IMR-90 (cell line): Measurements from ENCODE around the gene MTIF2. TPM values are rescaled to one million over a fixed set of nuclear protein-coding genes. Genes with fewer than 3 reads are reported as not detected.

Experiments
- ATAC-seq: fragments of 200-7000 bp; cut with Tn5 transposase; 2 replicates; pipeline ENCODE4 v1.9.1; 2020; ENCODE audit warnings: low read depth, mild to moderate bottlenecking, moderate library complexity
- BruUV-seq: library from RNA; stranded (reverse); fragments of 400-500 nt; replicated peaks from 2 replicates; lab custom pipeline; 2021; lab: Mats Ljungman, UMichigan
- CTCF ChIA-PET: fragments of 300-600 bp; formaldehyde crosslinking; extraction: SDS; loops from one replicate; lab custom pipeline; 2021; ENCODE audit warnings: antibody characterized with exemption; lab: Yijun Ruan, JAX
- POLR2A ChIA-PET: fragments of 300-600 bp; sonication (Branson Sonifier 250); formaldehyde crosslinking; loops from one replicate; lab custom pipeline; 2022; ENCODE audit warnings: antibody characterized with exemption; ENCODE audit not compliant: unreplicated experiment; lab: Charles Lee
- DNase-seq: peaks from one replicate; pipeline ENCODE4 v3.0.0; 2013
- H2AFZ ChIP-seq: replicated peaks from 2 replicates; pipeline ENCODE3; 2013; ENCODE audit warnings: low read length, mild to moderate bottlenecking; ENCODE audit not compliant: poor library complexity
- H2AK5ac ChIP-seq: 2 replicates; pipeline ENCODE4 v1.6.1; 2013; ENCODE audit warnings: low read depth, low read length, inconsistent platforms
- H2AK9ac ChIP-seq: replicated peaks from 2 replicates; pipeline ENCODE3; 2013; ENCODE audit warnings: mild to moderate bottlenecking, low read depth, low read length, moderate library complexity; ENCODE audit not compliant: poor library complexity
- H2BK120ac ChIP-seq: 2 replicates; pipeline ENCODE4 v1.6.1; 2013; ENCODE audit warnings: low read depth, low read length, inconsistent platforms
- H2BK15ac ChIP-seq: 3 replicates; pipeline ENCODE4 v1.6.1; 2013; ENCODE audit warnings: low read depth, low read length, inconsistent platforms
- H2BK20ac ChIP-seq: 2 replicates; pipeline ENCODE4 v1.6.1; 2013; ENCODE audit warnings: low read depth, mild to moderate bottlenecking, inconsistent platforms, low read length, moderate library complexity
- H2BK5ac ChIP-seq: 2 replicates; pipeline ENCODE4 v1.6.1; 2013; ENCODE audit warnings: mild to moderate bottlenecking, low read depth, low read length, inconsistent platforms; ENCODE audit not compliant: poor library complexity, severe bottlenecking
- H3K14ac ChIP-seq: replicated peaks from 2 replicates; pipeline ENCODE4 v1.6.1; 2013; ENCODE audit warnings: low read depth, low read length, inconsistent platforms
- H3K18ac ChIP-seq: 2 replicates; pipeline ENCODE4 v1.6.1; 2013; ENCODE audit warnings: low read depth, low read length, control low read depth
- H3K23ac ChIP-seq: 2 replicates; pipeline ENCODE4 v1.6.1; 2013; ENCODE audit warnings: low read depth, low read length, inconsistent platforms
- H3K27ac ChIP-seq: 2 replicates; pipeline ENCODE4 v1.5.1; 2013; ENCODE audit warnings: mild to moderate bottlenecking, control low read depth, low read length; ENCODE audit not compliant: insufficient read depth
- H3K27me3 ChIP-seq: 2 replicates; pipeline ENCODE4 v1.6.1; 2013; ENCODE audit warnings: low read length; ENCODE audit not compliant: control insufficient read depth, insufficient read depth
- H3K36me3 ChIP-seq: 2 replicates; pipeline ENCODE4 v1.6.1; 2013; ENCODE audit warnings: low read length, mixed read lengths; ENCODE audit not compliant: control insufficient read depth, insufficient read depth
- H3K4ac ChIP-seq: 2 replicates; pipeline ENCODE4 v1.6.1; 2013; ENCODE audit warnings: low read depth, low read length, inconsistent platforms
- H3K4me1 ChIP-seq: 2 replicates; pipeline ENCODE4 v1.6.1; 2013; ENCODE audit warnings: low read length, mixed read lengths; ENCODE audit not compliant: control insufficient read depth, insufficient read depth
- H3K4me2 ChIP-seq: 2 replicates; pipeline ENCODE4 v1.6.1; 2013; ENCODE audit warnings: low read depth, mild to moderate bottlenecking, control low read depth, low read length, moderate library complexity
- H3K4me3 ChIP-seq: 2 replicates; pipeline ENCODE4 v1.5.1; 2013; ENCODE audit warnings: low read depth, mild to moderate bottlenecking, control low read depth, low read length, moderate library complexity; ENCODE audit not compliant: insufficient read depth
- H3K56ac ChIP-seq: 2 replicates; pipeline ENCODE4 v1.6.1; 2013; ENCODE audit warnings: low read length, inconsistent platforms; ENCODE audit not compliant: insufficient read depth; ENCODE audit errors: extremely low read depth
- H3K79me1 ChIP-seq, 2 experiments: 2 replicates each; pipeline ENCODE4 v1.6.1; 2013; ENCODE audit warnings: low read length in 2 of 2, inconsistent platforms in 1 of 2, low read depth in 1 of 2
- H3K9ac ChIP-seq: 2 replicates; pipeline ENCODE4 v1.6.1; 2013; ENCODE audit warnings: low read depth, low read length, control low read depth
- H3K9me1 ChIP-seq: 2 replicates; pipeline ENCODE4 v1.6.1; 2013; ENCODE audit warnings: low read length, inconsistent platforms; ENCODE audit not compliant: insufficient read depth
- H3K9me3 ChIP-seq: 2 replicates; pipeline ENCODE4 v1.6.1; 2013; ENCODE audit warnings: low read length; ENCODE audit not compliant: control insufficient read depth, insufficient read depth
- H4K20me1 ChIP-seq: 2 replicates; pipeline ENCODE4 v1.6.1; 2013; ENCODE audit warnings: low read length, inconsistent platforms; ENCODE audit not compliant: insufficient read depth
- H4K5ac ChIP-seq: 2 replicates; pipeline ENCODE4 v1.6.1; 2013; ENCODE audit warnings: mild to moderate bottlenecking, low read depth, low read length, control low read depth
- H4K8ac ChIP-seq, 2 experiments: 2 replicates each; pipeline ENCODE4 v1.6.1; 2013; ENCODE audit warnings: low read depth in 2 of 2, low read length in 2 of 2, control low read depth in 1 of 2, inconsistent platforms in 1 of 2
- H4K91ac ChIP-seq: 2 replicates; pipeline ENCODE4 v1.6.1; 2013; ENCODE audit warnings: low read depth, low read length, inconsistent platforms; ENCODE audit not compliant: insufficient read depth
- BHLHE40 ChIP-seq: fragments of 150-350 bp; IDR thresholded peaks from 2 replicates; pipeline ENCODE4 v1.6.1; 2016; ENCODE audit warnings: mild to moderate bottlenecking, low read depth, low read length
- CEBPB ChIP-seq: IDR thresholded peaks from 2 replicates; pipeline ENCODE4 v1.6.1; 2012; ENCODE audit warnings: low read depth, low read length, improper control_type of control experiment
- CHD1 ChIP-seq: IDR thresholded peaks from 2 replicates; pipeline ENCODE4 v1.6.1; 2012; ENCODE audit warnings: low read depth, low read length, improper control_type of control experiment
- ELK1 ChIP-seq: fragments of 150-350 bp; IDR thresholded peaks from 2 replicates; pipeline ENCODE4 v1.6.1; 2016; ENCODE audit warnings: low read depth, mild to moderate bottlenecking, low read length, moderate library complexity, borderline replicate concordance
- FOS ChIP-seq: fragments of 150-350 bp; IDR thresholded peaks from 2 replicates; pipeline ENCODE4 v1.6.1; 2016; ENCODE audit warnings: low read depth, low read length
- MAFK ChIP-seq: IDR thresholded peaks from 2 replicates; pipeline ENCODE4 v1.6.1; 2012; ENCODE audit warnings: low read depth, low read length, improper control_type of control experiment
- MAZ ChIP-seq: IDR thresholded peaks from 2 replicates; pipeline ENCODE4 v1.6.1; 2012; ENCODE audit warnings: low read depth, mild to moderate bottlenecking, low read length, improper control_type of control experiment, moderate library complexity, borderline replicate concordance
- MXI1 ChIP-seq: IDR thresholded peaks from 2 replicates; pipeline ENCODE4 v1.6.1; 2012; ENCODE audit warnings: low read depth, mild to moderate bottlenecking, low read length, moderate library complexity, borderline replicate concordance
- NFE2L2 ChIP-seq: fragments of 150-350 bp; IDR thresholded peaks from 2 replicates; pipeline ENCODE4 v1.6.1; 2016; ENCODE audit warnings: low read depth, mild to moderate bottlenecking, low read length
- POLR2A ChIP-seq: IDR thresholded peaks from 2 replicates; pipeline ENCODE4 v1.6.1; 2012; ENCODE audit warnings: mild to moderate bottlenecking, low read depth, low read length
- RAD21 ChIP-seq: IDR thresholded peaks from 2 replicates; pipeline ENCODE4 v1.6.1; 2012; ENCODE audit warnings: low read length, improper control_type of control experiment
- RCOR1 ChIP-seq: IDR thresholded peaks from 2 replicates; pipeline ENCODE4 v1.6.1; 2012; ENCODE audit warnings: mild to moderate bottlenecking, low read length, improper control_type of control experiment; ENCODE audit not compliant: insufficient replicate concordance
- RFX5 ChIP-seq: IDR thresholded peaks from 2 replicates; pipeline ENCODE4 v1.8.0; 2012; ENCODE audit warnings: low read depth, mild to moderate bottlenecking, low read length, moderate library complexity
- SMC3 ChIP-seq: fragments of 150-350 bp; IDR thresholded peaks from 2 replicates; pipeline ENCODE4 v1.6.1; 2016; ENCODE audit warnings: low read depth, mild to moderate bottlenecking, antibody characterized with exemption, low read length, moderate library complexity
- dilution Hi-C: fragments of 300-500 bp; cut with HindIII; formaldehyde crosslinking; loops from one replicate; pipeline ENCODE4 v1.14.3; 2018; ENCODE audit warnings: low sequenced_read_pairs; ENCODE audit not compliant: unreplicated experiment
- in situ Hi-C: fragments of 300-500 bp; cut with MboI; formaldehyde crosslinking; loops from 3 replicates; pipeline ENCODE4 v1.14.3; 2019; ENCODE audit warnings: low sequenced_read_pairs, inconsistent platforms, mixed read lengths
- intact Hi-C: fragments of 100-400 bp; cut with micrococcal nuclease; formaldehyde crosslinking; loops from 2 replicates; pipeline ENCODE4 v1.10.0; 2022
- polyA plus RNA-seq, 3 experiments: library from polyadenylated mRNA; depleted of rRNA; stranded (reverse); fragments of >200 nt; gene quantifications; 2 replicates each; pipeline ENCODE4 v1.2.3, GENCODE V29; 2012; ENCODE audit warnings: low replicate concordance in 1 of 3
- total RNA-seq: library from RNA; depleted of rRNA; stranded (reverse); fragments of >200 nt; gene quantifications from 2 replicates; pipeline ENCODE4 v1.2.3, GENCODE V29; 2012
- TF ChIP-seq, protein P1 (sequence below): conservative IDR thresholded peaks from 2 replicates; pipeline ENCODE4 v1.5.1; 2012; ENCODE audit warnings: mild to moderate bottlenecking, low read depth, low read length, improper control_type of control experiment
- TF ChIP-seq, protein P2 (sequence below): fragments of 150-350 bp; IDR thresholded peaks from 2 replicates; pipeline ENCODE4 v1.6.1; 2017; ENCODE audit warnings: mild to moderate bottlenecking, antibody characterized with exemption, low read length, low read depth

Gene MTIF2
- total and polyA plus RNA-seq, 2 of the 4 experiments (the other 2 are of a cell fraction) = 10.8 to 22.6 TPM

GRCh38 chr2:55228226-55228563 lies 40.8 kb downstream of the MTIF2 start:
- Histone ChIP-seq H3K27me3 (no peaks in the 10 kb centered on the region), H3K27ac (no peak overlapping the region), H3K4me2 (peak overlapping the region; percentile 39; the same call in 1 of the 2 replicates), H3K9ac (no peak overlapping the region), H3K23ac (peak overlapping the region; percentile 15; the same call in 1 of the 2 replicates), H2AK5ac (no peak overlapping the region; the same call in 1 of the 2 replicates), H4K5ac (no peak overlapping the region; the same call in 1 of the 2 replicates), H4K8ac (0 out of 4 replicates have a peak overlapping the region, but pooled peaks of 1 of the 2 experiments have one; percentile 65), H2BK15ac (peak overlapping the region; percentile 20; the same call in 1 of the 3 replicates), H4K20me1 (peaks cover 7% of the 10 kb centered on the region; the same call in 1 of the 2 replicates), H3K9me1 (peaks cover 5% of the 10 kb centered on the region; the same call in 1 of the 2 replicates), H4K91ac (no peak overlapping the region), H3K79me1 (peaks cover 14 to 71% of the 10 kb centered on the region in 2 experiments), H2AK9ac (no peak overlapping the region), H3K18ac (no peak overlapping the region), H3K14ac (0 out of 2 replicates have a peak overlapping the region, but pooled peaks have one; percentile 30), H3K9me3 (no peaks in the 10 kb centered on the region), H3K4me1 (peaks cover 6% of the 10 kb centered on the region), H2BK5ac (peak overlapping the region; percentile 44), H2AFZ (no peak overlapping the region), H2BK20ac (no peak overlapping the region), H3K56ac (no peak overlapping the region), H3K4ac (no peak overlapping the region), H3K36me3 (peaks cover 4% of the 10 kb centered on the region; the same call in 1 of the 2 replicates), H3K4me3 (no peak overlapping the region), H2BK120ac (no peak overlapping the region)
- in situ Hi-C loops = no loop called here
- ChIA-PET CTCF (no interaction called here), POLR2A (interaction anchor here (0.7 kb wide), 1 partner anchor 38 kb away, joined by 6 read pairs; no protein-coding TSS in a partner anchor)
- no peak for TF ChIP-seq RFX5
- TF ChIP-seq, protein P1, sequence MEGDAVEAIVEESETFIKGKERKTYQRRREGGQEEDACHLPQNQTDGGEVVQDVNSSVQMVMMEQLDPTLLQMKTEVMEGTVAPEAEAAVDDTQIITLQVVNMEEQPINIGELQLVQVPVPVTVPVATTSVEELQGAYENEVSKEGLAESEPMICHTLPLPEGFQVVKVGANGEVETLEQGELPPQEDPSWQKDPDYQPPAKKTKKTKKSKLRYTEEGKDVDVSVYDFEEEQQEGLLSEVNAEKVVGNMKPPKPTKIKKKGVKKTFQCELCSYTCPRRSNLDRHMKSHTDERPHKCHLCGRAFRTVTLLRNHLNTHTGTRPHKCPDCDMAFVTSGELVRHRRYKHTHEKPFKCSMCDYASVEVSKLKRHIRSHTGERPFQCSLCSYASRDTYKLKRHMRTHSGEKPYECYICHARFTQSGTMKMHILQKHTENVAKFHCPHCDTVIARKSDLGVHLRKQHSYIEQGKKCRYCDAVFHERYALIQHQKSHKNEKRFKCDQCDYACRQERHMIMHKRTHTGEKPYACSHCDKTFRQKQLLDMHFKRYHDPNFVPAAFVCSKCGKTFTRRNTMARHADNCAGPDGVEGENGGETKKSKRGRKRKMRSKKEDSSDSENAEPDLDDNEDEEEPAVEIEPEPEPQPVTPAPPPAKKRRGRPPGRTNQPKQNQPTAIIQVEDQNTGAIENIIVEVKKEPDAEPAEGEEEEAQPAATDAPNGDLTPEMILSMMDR = no peak
- no peak for TF ChIP-seq MXI1
- no peak for TF ChIP-seq RCOR1
- no peak for TF ChIP-seq SMC3
- TF ChIP-seq CEBPB = no peak
- TF ChIP-seq MAZ = no peak
- no peak for TF ChIP-seq FOS
- no peak for TF ChIP-seq CHD1
- TF ChIP-seq MAFK = no peak
- TF ChIP-seq RAD21 = no peak
- TF ChIP-seq NFE2L2 = no peak
- TF ChIP-seq, protein P2, sequence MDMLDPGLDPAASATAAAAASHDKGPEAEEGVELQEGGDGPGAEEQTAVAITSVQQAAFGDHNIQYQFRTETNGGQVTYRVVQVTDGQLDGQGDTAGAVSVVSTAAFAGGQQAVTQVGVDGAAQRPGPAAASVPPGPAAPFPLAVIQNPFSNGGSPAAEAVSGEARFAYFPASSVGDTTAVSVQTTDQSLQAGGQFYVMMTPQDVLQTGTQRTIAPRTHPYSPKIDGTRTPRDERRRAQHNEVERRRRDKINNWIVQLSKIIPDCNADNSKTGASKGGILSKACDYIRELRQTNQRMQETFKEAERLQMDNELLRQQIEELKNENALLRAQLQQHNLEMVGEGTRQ = no peak
- no peak for TF ChIP-seq BHLHE40
- no peak for TF ChIP-seq ELK1
- no peak for TF ChIP-seq POLR2A
- dilution Hi-C loops = no loop called here
- intact Hi-C loops = no loop called here
- no TSS peak for BruUV-seq
- no peak for ATAC-seq
- DNase-seq = no peak
